Liver (tissue), 9 donors: ENCODE measurements around the gene CARD9. TPM values are rescaled to one million over a fixed set of nuclear protein-coding genes. Genes with fewer than 3 reads are reported as not detected.
A peak's percentile ranks its signal among the peaks of the same experiment; 100 is the strongest.

Source experiments
- DNase-seq: peaks from one replicate; pipeline ENCODE4 v3.0.0-alpha.2; 2017; ENCODE audit warnings: low spot score
- H3K27ac ChIP-seq, 2 donors: one replicate each; pipeline ENCODE4 v1.7.0; 2013; ENCODE audit warnings: inconsistent platforms in 2 of 2, low read length in 2 of 2, control low read depth in 1 of 2, low read depth in 1 of 2, mild to moderate bottlenecking in 1 of 2
- H3K27me3 ChIP-seq, 4 donors: one replicate each; pipeline versions ENCODE4 v1.6.1 to v1.7.0; 2013; ENCODE audit warnings: low read length in 3 of 4, inconsistent platforms in 1 of 4, mild to moderate bottlenecking in 1 of 4, moderate library complexity in 1 of 4; ENCODE audit not compliant: control insufficient read depth in 4 of 4, insufficient read depth in 4 of 4
- H3K36me3 ChIP-seq, 4 donors: one replicate each; pipeline versions ENCODE4 v1.6.1 to v1.7.0; 2013; ENCODE audit warnings: low read length in 3 of 4, mild to moderate bottlenecking in 3 of 4, low read depth in 1 of 4, moderate library complexity in 1 of 4; ENCODE audit not compliant: control insufficient read depth in 4 of 4, insufficient read depth in 3 of 4
- H3K4me1 ChIP-seq, 4 donors: one replicate each; pipeline versions ENCODE4 v1.6.1 to v1.7.0; 2013; ENCODE audit warnings: low read length in 3 of 4, mild to moderate bottlenecking in 3 of 4, moderate library complexity in 1 of 4; ENCODE audit not compliant: control insufficient read depth in 4 of 4, insufficient read depth in 4 of 4
- H3K4me3 ChIP-seq, 3 donors: one replicate each; pipeline versions ENCODE4 v1.6.1 to v1.7.0; 2013; ENCODE audit warnings: low read length in 3 of 3, control low read depth in 1 of 3, low read depth in 1 of 3, mild to moderate bottlenecking in 1 of 3
- H3K9ac ChIP-seq, 2 donors: one replicate each; pipeline ENCODE4 v1.7.0; 2013; ENCODE audit warnings: low read length in 2 of 2, mild to moderate bottlenecking in 2 of 2, moderate library complexity in 2 of 2, control low read depth in 1 of 2, low read depth in 1 of 2
- H3K9me3 ChIP-seq, 4 donors: one replicate each; pipeline versions ENCODE4 v1.6.1 to v1.7.0; 2013; ENCODE audit warnings: low read length in 3 of 4; ENCODE audit not compliant: control insufficient read depth in 4 of 4
- ATF3 ChIP-seq: IDR thresholded peaks from 2 replicates; pipeline ENCODE4 v1.6.1; 2016; ENCODE audit warnings: antibody characterized with exemption
- CTCF ChIP-seq: fragments of 150-350 bp; IDR thresholded peaks from 2 replicates; pipeline ENCODE4 v1.5.1; 2017; ENCODE audit warnings: improper control_type of control experiment, low read depth, low read length; ENCODE audit not compliant: missing input control
- EGR1 ChIP-seq, 2 donors: IDR thresholded peaks; 2 replicates each; pipeline ENCODE4 v1.6.1; 2016 to 2018; ENCODE audit warnings: antibody characterized with exemption in 2 of 2, low read depth in 2 of 2
- FOXA1 ChIP-seq: IDR thresholded peaks from 2 replicates; pipeline ENCODE4 v1.6.1; 2016; ENCODE audit warnings: antibody characterized with exemption
- GABPA ChIP-seq, 2 donors: IDR thresholded peaks in 1 of 2; conservative IDR thresholded peaks in 1 of 2; 2 replicates each; pipeline ENCODE4 v1.6.1; 2016; ENCODE audit warnings: antibody characterized with exemption in 2 of 2, mild to moderate bottlenecking in 1 of 2, moderate library complexity in 1 of 2
- HNF4A ChIP-seq, 2 donors: conservative IDR thresholded peaks; 2 replicates each; pipeline ENCODE4 v1.6.1; 2016; ENCODE audit warnings: antibody characterized with exemption in 2 of 2, mild to moderate bottlenecking in 2 of 2
- HNF4G ChIP-seq: IDR thresholded peaks from 2 replicates; pipeline ENCODE4 v1.6.1; 2016; ENCODE audit warnings: antibody characterized with exemption
- JUND ChIP-seq, 2 donors: IDR thresholded peaks; 2 replicates each; pipeline ENCODE4 v1.6.1; 2016; ENCODE audit warnings: antibody characterized with exemption in 2 of 2
- MAX ChIP-seq: IDR thresholded peaks from 2 replicates; pipeline ENCODE4 v1.6.1; 2016; ENCODE audit warnings: antibody characterized with exemption
- NR2F2 ChIP-seq: IDR thresholded peaks from 2 replicates; pipeline ENCODE4 v1.6.1; 2016; ENCODE audit warnings: antibody characterized with exemption
- RAD21 ChIP-seq, 2 donors: IDR thresholded peaks; 2 replicates each; pipeline ENCODE4 v1.6.1; 2016; ENCODE audit warnings: antibody characterized with exemption in 2 of 2, mild to moderate bottlenecking in 2 of 2
- REST ChIP-seq: IDR thresholded peaks from 2 replicates; pipeline ENCODE4 v1.6.1; 2016; ENCODE audit warnings: antibody characterized with exemption, mild to moderate bottlenecking
- RXRA ChIP-seq, 2 donors: IDR thresholded peaks; 2 replicates each; pipeline ENCODE4 v1.6.1; 2017 to 2018; ENCODE audit warnings: antibody characterized with exemption in 2 of 2, mild to moderate bottlenecking in 1 of 2
- SP1 ChIP-seq: IDR thresholded peaks from 2 replicates; pipeline ENCODE4 v1.6.1; 2018; ENCODE audit warnings: antibody characterized with exemption, mild to moderate bottlenecking
- TAF1 ChIP-seq: conservative IDR thresholded peaks from 2 replicates; pipeline ENCODE4 v1.6.1; 2016; ENCODE audit warnings: antibody characterized with exemption, mild to moderate bottlenecking
- YY1 ChIP-seq: IDR thresholded peaks from 2 replicates; pipeline ENCODE4 v1.6.1; 2016; ENCODE audit warnings: antibody characterized with exemption, mild to moderate bottlenecking
- ZBTB33 ChIP-seq: IDR thresholded peaks from 2 replicates; pipeline ENCODE4 v1.6.1; 2016; ENCODE audit warnings: antibody characterized with exemption
- WGBS: extraction: QIAGEN DNeasy Blood & Tissue Kit; methylation state at CpG from one replicate; pipeline ENCODE4 v1.1.7; 2013; 5-methylcytosine and 5-hydroxymethylcytosine counted together
- polyA plus RNA-seq, 2 donors: library from polyadenylated mRNA; stranded (reverse) in 1 of 2; unstranded in 1 of 2; fragments of 200-250 nt in 1 of 2; fragments of >200 nt in 1 of 2; fragmentation: Nextera tagmentation in 1 of 2; extraction: Ambion mirVana in 1 of 2; gene quantifications; one replicate each; pipeline versions ENCODE4 v1.2.1 to v1.2.3, GENCODE V29; 2013 to 2015
- total RNA-seq, 2 donors: library from RNA; depleted of rRNA; stranded (reverse); fragments of >200 nt; gene quantifications; one replicate each; pipeline ENCODE4 v1.2.3, GENCODE V29; 2014
- donor health status: healthy.
- donor health status: healthy.
- donor health status: healthy.
- donor health status: healthy.
- donor health status: healthy.

Gene CARD9
- total and polyA plus RNA-seq, 4 donors: 0.25 to 5.3 (median 2.2) TPM

- H3K27ac ChIP-seq: peak overlapping the region; percentile 50 to 72
- no peak for DNase-seq
- TF ChIP-seq RAD21 (IDR thresholded peaks at IDR 0.05) (no peak), ATF3 (no peak), JUND (IDR thresholded peaks at IDR 0.05) (no peak), NR2F2 (no peak), HNF4G (no peak), REST (no peak), SP1 (no peak), GABPA (IDR thresholded peaks at IDR 0.05 in 1 of 2, conservative IDR thresholded peaks at IDR 0.05 in 1 of 2) (no peak), EGR1 (IDR thresholded peaks at IDR 0.05; ENCODE audit: low read depth in 2 of 2) (no peak), FOXA1 (no peak), CTCF (no peak), YY1 (no peak), ZBTB33 (no peak), RXRA (IDR thresholded peaks at IDR 0.05) (no peak), MAX (no peak), TAF1 (no peak), HNF4A (conservative IDR thresholded peaks at IDR 0.05) (no peak)
- H3K9me3 ChIP-seq: no peaks in the 10 kb centered on the region
- peak overlapping the region in 1 of 3 donors; percentile 54 for H3K4me3 ChIP-seq
- no peak overlapping the region for H3K9ac ChIP-seq
- H3K4me1 ChIP-seq: peaks cover 0 to 12% (median under 1%) of the 10 kb centered on the region in 4 donors
- no peaks in the 10 kb centered on the region for H3K36me3 ChIP-seq
- 43% methylated on average over 17 of the region's 17 CpGs for WGBS
- H3K27me3 ChIP-seq: no peaks in the 10 kb centered on the region
These were observed 46.6 kb downstream of the CARD9 start for GRCh38 chr9:136326761-136327303.
